SK-N-SH (cell line): ENCODE measurements around the gene NEK6.

ENCODE experiments used
- EP300 ChIP-seq, 2 experiments: IDR thresholded peaks; 2 replicates each; pipeline versions ENCODE4 v1.4.0 to v1.6.1; 2012; ENCODE audit warnings: borderline replicate concordance in 1 of 2, low read depth in 1 of 2, low read length in 1 of 2
- EZH2phosphoT487 ChIP-seq: fragments of 200-600 bp; sonication (generic); IDR thresholded peaks from 2 replicates; pipeline ENCODE4 v1.6.1; 2017; ENCODE audit warnings: low read depth, mixed run types, mild to moderate bottlenecking, antibody characterized with exemption, moderate library complexity, borderline replicate concordance
- GATA2 ChIP-seq: sonication (generic); formaldehyde crosslinking; IDR thresholded peaks from 2 replicates; pipeline ENCODE4 v1.5.0; 2020; ENCODE audit warnings: mild to moderate bottlenecking, missing genetic modification reagents
- JUND ChIP-seq: IDR thresholded peaks from 2 replicates; pipeline ENCODE4 v1.4.0; 2012
- NFIC ChIP-seq: IDR thresholded peaks from 2 replicates; pipeline ENCODE4 v1.4.0; 2012; ENCODE audit warnings: borderline replicate concordance
- POLR2AphosphoS5 ChIP-seq: IDR thresholded peaks from 2 replicates; pipeline ENCODE4 v1.6.1; 2012; ENCODE audit warnings: low read depth, low read length
- RCOR1 ChIP-seq: fragments of 150-350 bp; IDR thresholded peaks from 2 replicates; pipeline ENCODE4 v1.6.1; 2017; ENCODE audit warnings: antibody characterized with exemption, low read length
- RFX5 ChIP-seq: IDR thresholded peaks from 2 replicates; pipeline ENCODE4 v1.6.1; 2012; ENCODE audit warnings: mild to moderate bottlenecking, improper control_type of control experiment, low read length
- SMC3 ChIP-seq: IDR thresholded peaks from 2 replicates; pipeline ENCODE4 v1.6.1; 2012; ENCODE audit warnings: low read depth, low read length, improper control_type of control experiment
- TAF1 ChIP-seq: IDR thresholded peaks from 2 replicates; pipeline ENCODE4 v1.6.1; 2012; ENCODE audit warnings: low read depth, mild to moderate bottlenecking, low read length, moderate library complexity, borderline replicate concordance
- ZBTB33 ChIP-seq: IDR thresholded peaks from 2 replicates; pipeline ENCODE4 v1.4.0; 2012; ENCODE audit warnings: low read depth, borderline replicate concordance
- TF ChIP-seq, protein P1 (sequence below): fragments of 200-600 bp; sonication (generic); IDR thresholded peaks from 2 replicates; pipeline ENCODE4 v1.6.1; 2017; ENCODE audit warnings: antibody characterized with exemption, mild to moderate bottlenecking, moderate library complexity
- TF ChIP-seq, protein P2 (sequence below): IDR thresholded peaks from 2 replicates; pipeline ENCODE4 v1.6.1; 2012; ENCODE audit warnings: mild to moderate bottlenecking, low read depth, low read length, moderate library complexity
- TF ChIP-seq, protein P3 (sequence below): IDR thresholded peaks from 2 replicates; pipeline ENCODE4 v1.4.0; 2012; ENCODE audit warnings: low read depth

- TF ChIP-seq, protein P1, sequence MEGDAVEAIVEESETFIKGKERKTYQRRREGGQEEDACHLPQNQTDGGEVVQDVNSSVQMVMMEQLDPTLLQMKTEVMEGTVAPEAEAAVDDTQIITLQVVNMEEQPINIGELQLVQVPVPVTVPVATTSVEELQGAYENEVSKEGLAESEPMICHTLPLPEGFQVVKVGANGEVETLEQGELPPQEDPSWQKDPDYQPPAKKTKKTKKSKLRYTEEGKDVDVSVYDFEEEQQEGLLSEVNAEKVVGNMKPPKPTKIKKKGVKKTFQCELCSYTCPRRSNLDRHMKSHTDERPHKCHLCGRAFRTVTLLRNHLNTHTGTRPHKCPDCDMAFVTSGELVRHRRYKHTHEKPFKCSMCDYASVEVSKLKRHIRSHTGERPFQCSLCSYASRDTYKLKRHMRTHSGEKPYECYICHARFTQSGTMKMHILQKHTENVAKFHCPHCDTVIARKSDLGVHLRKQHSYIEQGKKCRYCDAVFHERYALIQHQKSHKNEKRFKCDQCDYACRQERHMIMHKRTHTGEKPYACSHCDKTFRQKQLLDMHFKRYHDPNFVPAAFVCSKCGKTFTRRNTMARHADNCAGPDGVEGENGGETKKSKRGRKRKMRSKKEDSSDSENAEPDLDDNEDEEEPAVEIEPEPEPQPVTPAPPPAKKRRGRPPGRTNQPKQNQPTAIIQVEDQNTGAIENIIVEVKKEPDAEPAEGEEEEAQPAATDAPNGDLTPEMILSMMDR, result no peak
- no peak for TF ChIP-seq EP300 (IDR thresholded peaks at IDR 0.05; ENCODE audit: borderline replicate concordance in 1 of 2, low read depth in 1 of 2, low read length in 1 of 2)
- TF ChIP-seq TAF1, result no peak
- TF ChIP-seq, protein P2, sequence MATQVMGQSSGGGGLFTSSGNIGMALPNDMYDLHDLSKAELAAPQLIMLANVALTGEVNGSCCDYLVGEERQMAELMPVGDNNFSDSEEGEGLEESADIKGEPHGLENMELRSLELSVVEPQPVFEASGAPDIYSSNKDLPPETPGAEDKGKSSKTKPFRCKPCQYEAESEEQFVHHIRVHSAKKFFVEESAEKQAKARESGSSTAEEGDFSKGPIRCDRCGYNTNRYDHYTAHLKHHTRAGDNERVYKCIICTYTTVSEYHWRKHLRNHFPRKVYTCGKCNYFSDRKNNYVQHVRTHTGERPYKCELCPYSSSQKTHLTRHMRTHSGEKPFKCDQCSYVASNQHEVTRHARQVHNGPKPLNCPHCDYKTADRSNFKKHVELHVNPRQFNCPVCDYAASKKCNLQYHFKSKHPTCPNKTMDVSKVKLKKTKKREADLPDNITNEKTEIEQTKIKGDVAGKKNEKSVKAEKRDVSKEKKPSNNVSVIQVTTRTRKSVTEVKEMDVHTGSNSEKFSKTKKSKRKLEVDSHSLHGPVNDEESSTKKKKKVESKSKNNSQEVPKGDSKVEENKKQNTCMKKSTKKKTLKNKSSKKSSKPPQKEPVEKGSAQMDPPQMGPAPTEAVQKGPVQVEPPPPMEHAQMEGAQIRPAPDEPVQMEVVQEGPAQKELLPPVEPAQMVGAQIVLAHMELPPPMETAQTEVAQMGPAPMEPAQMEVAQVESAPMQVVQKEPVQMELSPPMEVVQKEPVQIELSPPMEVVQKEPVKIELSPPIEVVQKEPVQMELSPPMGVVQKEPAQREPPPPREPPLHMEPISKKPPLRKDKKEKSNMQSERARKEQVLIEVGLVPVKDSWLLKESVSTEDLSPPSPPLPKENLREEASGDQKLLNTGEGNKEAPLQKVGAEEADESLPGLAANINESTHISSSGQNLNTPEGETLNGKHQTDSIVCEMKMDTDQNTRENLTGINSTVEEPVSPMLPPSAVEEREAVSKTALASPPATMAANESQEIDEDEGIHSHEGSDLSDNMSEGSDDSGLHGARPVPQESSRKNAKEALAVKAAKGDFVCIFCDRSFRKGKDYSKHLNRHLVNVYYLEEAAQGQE, result no peak
- TF ChIP-seq, protein P3, sequence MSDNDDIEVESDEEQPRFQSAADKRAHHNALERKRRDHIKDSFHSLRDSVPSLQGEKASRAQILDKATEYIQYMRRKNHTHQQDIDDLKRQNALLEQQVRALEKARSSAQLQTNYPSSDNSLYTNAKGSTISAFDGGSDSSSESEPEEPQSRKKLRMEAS, result no peak
- TF ChIP-seq RFX5, result no peak
- TF ChIP-seq POLR2AphosphoS5, result no peak
- no peak for TF ChIP-seq ZBTB33
- TF ChIP-seq SMC3, result no peak
- no peak for TF ChIP-seq EZH2phosphoT487
- no peak for TF ChIP-seq GATA2 (CRISPR knock-in tag)
- no peak for TF ChIP-seq RCOR1
- no peak for TF ChIP-seq JUND
- no peak for TF ChIP-seq NFIC
Measured at GRCh38 chr9:124286292-124286931, 28.7 kb downstream of the NEK6 start.
